22Rv1 (cell line): ENCODE results near the gene ASF1B.

Experiments
- H3K27ac ChIP-seq: fragments of 450-650 bp; 2 replicates; pipeline ENCODE4 v1.5.1; 2017
- ZFX ChIP-seq: fragments of 450-650 bp; IDR thresholded peaks from 2 replicates; pipeline ENCODE4 v1.6.1; 2017; ENCODE audit warnings: antibody characterized with exemption, borderline replicate concordance
- TF ChIP-seq, protein P1 (sequence below): fragments of 450-650 bp; IDR thresholded peaks from 2 replicates; pipeline ENCODE4 v1.5.1; 2017; ENCODE audit warnings: mild to moderate bottlenecking

The ASF1B gene

DNA sequence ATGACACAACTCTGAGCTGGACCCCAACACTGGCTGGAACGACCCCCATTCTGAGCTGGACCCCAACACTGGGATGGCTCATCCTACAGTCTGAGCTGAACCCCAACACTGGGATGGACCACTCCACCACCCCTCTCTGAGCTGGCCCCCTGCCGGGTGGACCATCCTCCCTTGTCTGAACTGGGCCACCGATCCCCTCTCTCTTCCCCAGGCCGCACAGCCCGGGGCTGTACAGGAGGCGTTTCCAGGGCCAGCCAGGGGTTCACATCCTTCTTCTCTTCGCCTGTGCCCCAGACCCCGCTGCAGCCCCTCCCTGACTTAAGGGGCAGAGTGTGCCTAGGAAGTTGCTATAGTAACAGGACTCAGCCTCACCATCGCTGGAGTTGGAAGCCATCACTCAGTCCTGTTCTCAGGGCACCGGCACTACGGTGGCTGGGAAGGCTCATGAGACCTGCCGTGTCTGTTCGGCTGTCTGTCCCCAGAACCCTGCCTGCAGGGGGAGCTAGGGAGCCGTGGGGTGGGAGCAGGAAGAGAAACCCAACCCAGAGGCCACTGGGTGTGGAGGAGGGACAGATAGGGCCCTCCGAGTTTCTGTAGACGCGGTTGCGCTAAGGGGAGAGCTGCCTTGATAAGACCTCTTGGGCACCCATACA is 22.5 kb downstream of the ASF1B start:
- TF ChIP-seq, protein P1, sequence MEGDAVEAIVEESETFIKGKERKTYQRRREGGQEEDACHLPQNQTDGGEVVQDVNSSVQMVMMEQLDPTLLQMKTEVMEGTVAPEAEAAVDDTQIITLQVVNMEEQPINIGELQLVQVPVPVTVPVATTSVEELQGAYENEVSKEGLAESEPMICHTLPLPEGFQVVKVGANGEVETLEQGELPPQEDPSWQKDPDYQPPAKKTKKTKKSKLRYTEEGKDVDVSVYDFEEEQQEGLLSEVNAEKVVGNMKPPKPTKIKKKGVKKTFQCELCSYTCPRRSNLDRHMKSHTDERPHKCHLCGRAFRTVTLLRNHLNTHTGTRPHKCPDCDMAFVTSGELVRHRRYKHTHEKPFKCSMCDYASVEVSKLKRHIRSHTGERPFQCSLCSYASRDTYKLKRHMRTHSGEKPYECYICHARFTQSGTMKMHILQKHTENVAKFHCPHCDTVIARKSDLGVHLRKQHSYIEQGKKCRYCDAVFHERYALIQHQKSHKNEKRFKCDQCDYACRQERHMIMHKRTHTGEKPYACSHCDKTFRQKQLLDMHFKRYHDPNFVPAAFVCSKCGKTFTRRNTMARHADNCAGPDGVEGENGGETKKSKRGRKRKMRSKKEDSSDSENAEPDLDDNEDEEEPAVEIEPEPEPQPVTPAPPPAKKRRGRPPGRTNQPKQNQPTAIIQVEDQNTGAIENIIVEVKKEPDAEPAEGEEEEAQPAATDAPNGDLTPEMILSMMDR, result peak; percentile 67
- TF ChIP-seq ZFX, result no peak
- no peak overlapping the region for H3K27ac ChIP-seq

DNA sequence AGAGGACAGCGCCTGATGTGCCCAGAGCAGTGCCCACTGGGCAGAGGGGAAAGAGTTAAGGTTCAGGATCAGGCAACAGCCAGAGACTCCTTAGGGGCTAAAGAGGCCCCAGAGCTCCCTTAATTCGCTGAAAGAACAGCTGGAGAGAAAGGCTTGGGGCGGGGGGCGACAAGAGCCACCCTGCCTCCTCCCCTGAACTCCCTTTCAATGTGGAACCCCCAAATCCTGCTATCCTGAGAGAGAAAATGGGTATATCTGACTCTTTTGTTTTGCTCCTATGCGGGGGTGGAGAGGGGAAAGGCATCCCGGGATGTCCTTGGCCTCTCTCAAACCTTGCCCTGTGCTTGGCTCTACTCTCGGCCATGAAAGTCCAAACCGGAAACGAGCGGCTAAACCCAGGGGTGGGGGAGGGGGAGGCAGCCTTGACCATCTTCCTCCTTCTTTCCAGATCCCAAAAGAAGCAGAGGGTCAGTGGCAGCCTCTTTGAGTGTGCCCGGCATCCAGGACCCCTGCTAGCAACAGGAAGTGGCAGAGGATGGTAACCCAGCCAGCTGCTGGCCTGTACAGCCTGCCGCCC is 23.5 kb downstream of the ASF1B start:
- no peak overlapping the region for H3K27ac ChIP-seq
- TF ChIP-seq ZFX, result no peak
- TF ChIP-seq, protein P1, result no peak

DNA sequence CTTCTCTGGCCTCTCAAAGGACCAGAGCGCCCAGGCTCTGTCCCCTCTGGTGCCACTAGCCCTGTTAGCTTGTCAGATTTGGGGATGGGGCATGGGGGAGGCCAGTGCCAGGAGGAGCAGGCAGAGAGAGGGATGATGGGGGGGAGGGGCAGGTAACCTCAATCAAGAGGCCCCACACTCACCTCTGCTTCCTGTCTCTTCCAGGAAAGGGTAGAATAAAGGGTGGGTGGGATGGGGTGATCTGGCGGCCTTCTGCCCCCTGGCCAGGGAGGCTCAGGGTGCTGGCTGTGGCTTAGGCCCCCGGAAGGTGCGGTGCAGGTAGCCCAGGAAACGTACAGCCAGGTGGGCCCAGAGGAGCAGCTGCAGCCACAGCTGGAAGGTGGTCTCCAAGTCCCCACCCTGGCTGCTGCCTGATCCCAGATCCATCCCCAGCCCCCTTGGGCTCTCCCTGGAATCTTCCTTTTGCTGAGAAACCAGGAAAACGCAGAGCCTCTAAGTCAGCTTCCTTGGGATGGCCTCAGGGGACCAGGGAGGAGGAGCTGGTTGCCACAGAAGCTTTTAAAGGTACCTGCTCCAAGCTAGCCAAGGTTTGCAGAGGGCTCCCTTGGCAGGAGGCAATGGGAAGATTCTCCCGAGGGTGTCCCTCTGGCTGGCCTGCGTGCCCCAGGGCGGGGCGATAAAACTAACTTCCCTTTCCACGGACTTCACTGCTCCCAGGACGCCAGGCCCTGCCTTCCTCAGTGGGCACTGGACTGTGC is 24.2 kb downstream of the ASF1B start:
- TF ChIP-seq, protein P1, result no peak
- TF ChIP-seq ZFX, result no peak
- no peak overlapping the region for H3K27ac ChIP-seq

DNA sequence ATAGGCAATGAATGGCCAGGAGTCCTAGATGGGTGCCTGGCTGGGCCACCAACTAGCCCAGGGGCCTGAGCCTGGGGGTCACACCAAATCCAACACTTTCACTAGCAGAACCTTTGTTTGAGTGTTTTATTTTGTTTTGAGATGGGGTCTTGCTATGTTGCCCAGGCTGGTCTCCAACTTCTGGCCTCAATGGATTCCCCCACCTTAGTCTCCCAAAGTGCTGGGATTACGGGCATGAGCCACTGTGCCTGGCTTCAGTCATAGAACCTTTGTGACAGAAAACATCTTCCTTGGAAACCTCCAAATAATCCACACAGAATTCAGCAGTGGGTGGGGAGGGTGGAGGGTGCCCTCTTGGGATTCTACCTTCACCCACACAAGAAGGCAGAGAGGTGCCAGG is 24.9 kb downstream of the ASF1B start:
- TF ChIP-seq, protein P1, result no peak
- TF ChIP-seq ZFX, result no peak
- no peak overlapping the region for H3K27ac ChIP-seq

DNA sequence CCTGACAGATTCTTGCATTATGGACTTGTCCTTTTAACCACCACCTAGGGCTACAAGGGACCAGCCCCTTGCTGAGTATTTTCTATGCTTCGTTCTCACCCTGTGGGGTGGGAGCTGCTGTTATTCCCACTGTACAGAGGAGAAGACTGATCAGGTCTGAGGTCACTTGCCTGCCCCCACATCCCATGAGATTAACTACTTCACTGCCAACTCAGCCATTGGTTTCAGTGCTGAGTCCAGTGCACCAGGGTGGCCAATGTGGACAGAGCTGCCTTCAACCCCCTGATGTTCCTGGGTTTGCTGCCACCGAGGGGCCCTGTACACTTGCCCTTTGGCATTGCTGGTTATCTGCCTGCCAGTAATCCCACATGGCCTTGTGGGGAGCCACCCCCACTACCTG is 25.7 kb downstream of the ASF1B start:
- H3K27ac ChIP-seq, result no peak overlapping the region
- TF ChIP-seq, protein P1, result no peak
- TF ChIP-seq ZFX, result no peak

DNA sequence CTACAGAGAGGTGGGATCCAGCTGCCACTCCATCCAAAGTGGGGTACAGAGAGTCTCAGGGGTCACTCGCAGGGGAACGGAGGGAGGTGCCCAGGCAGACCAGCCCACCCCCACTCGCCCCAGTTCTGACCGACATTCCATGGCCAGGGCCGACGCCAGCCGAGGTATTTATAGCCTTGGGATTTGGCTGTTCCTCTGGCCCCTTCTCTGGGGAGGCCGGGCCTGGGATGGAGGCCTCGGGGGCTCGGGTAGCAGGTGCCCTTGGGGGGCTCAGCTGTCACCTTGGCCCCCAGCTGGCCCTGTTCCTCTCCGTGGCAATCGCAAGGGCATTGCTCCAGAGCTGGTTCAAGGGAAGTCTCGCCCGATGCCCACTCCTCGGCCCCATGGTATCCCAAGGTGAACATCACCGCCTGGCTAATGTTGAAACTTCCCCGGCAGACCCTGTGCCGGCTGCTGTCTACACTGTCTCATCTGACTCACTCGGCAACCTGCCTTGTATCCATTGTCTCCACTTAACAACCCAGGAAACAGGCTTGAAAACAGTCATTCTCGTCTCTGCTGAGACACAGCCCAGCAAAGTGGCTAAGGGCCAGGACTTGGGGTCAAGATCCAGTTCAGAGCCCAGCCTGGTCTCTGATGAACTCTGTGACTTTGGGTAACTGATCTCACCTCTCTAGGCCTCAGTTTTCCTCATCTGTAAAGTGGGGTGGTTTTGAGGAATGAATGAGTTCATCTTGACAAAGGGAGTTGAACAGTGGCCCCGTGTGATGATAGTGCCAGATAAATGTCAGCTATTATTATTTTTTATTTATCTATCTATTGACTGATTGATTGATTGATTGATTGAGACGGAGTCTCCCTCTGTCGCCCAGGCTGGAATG is 28.6 kb downstream of the ASF1B start:
- H3K27ac ChIP-seq, result no peak overlapping the region
- no peak for TF ChIP-seq ZFX
- TF ChIP-seq, protein P1, result no peak
